GM21423 (cell line): Measurements from ENCODE around the gene CTDNEP1.

ENCODE experiments used
- ATAC-seq: cut with Tn5 transposase; IDR thresholded peaks from one replicate; pipeline ENCODE4 v1.9.1; 2021; ENCODE audit warnings: mild to moderate bottlenecking, moderate library complexity; ENCODE audit not compliant: unreplicated experiment

The CTDNEP1 gene

GRCh38 chr17:7251661-7252175 lies at the start of gene CTDNEP1:
TSS of gene CTDNEP1 (minus strand) at chr17:7251734. CDS start at chr17:7251296, 438 bp downstream.
- peak; percentile 82 for ATAC-seq

- ATAC-seq: no peak
Observed at GRCh38 chr17:7296189-7296861, 44.8 kb upstream of the CTDNEP1 start.

- ATAC-seq: no peak
Observed at GRCh38 chr17:7295230-7296180, 44.0 kb upstream of the CTDNEP1 start.

- no peak for ATAC-seq
Observed at GRCh38 chr17:7294614-7295153, 43.1 kb upstream of the CTDNEP1 start, which contains the start of gene YBX2. TSS of gene YBX2 (minus strand) at chr17:7294639. CDS start at chr17:7294500, 139 bp downstream.

- ATAC-seq: no peak
Observed at GRCh38 chr17:7293816-7294613, 42.5 kb upstream of the CTDNEP1 start.

- ATAC-seq: no peak
Observed at GRCh38 chr17:7293159-7293558, 41.6 kb upstream of the CTDNEP1 start.

- ATAC-seq: no peak
Observed at GRCh38 chr17:7292729-7293128, 41.2 kb upstream of the CTDNEP1 start.

GRCh38 chr17:7292194-7292593 lies 40.7 kb upstream of the CTDNEP1 start:
- ATAC-seq: no peak

- no peak for ATAC-seq
Observed at GRCh38 chr17:7290685-7291084, 39.2 kb upstream of the CTDNEP1 start.

GRCh38 chr17:7290166-7290565 lies 38.6 kb upstream of the CTDNEP1 start:
- ATAC-seq: no peak

GRCh38 chr17:7289256-7290032 lies 37.9 kb upstream of the CTDNEP1 start:
- ATAC-seq: no peak

GRCh38 chr17:7285679-7286078 lies 34.1 kb upstream of the CTDNEP1 start:
- ATAC-seq: no peak

GRCh38 chr17:7284911-7285310 lies 33.4 kb upstream of the CTDNEP1 start:
- ATAC-seq: no peak

- no peak for ATAC-seq
Observed at GRCh38 chr17:7283471-7284216, 32.1 kb upstream of the CTDNEP1 start.

GRCh38 chr17:7282752-7283321 lies 31.3 kb upstream of the CTDNEP1 start:
- no peak for ATAC-seq

- ATAC-seq: no peak
Observed at GRCh38 chr17:7281953-7282751, 30.6 kb upstream of the CTDNEP1 start.

- peak; percentile 45 for ATAC-seq
Observed at GRCh38 chr17:7281074-7281952, 29.8 kb upstream of the CTDNEP1 start, which contains the start of gene SLC2A4. TSS of gene SLC2A4 (plus strand) at chr17:7281718. CDS start at chr17:7281935, 217 bp downstream.
